ENCODE measurements around the gene USP2.

Gene USP2

DNA sequence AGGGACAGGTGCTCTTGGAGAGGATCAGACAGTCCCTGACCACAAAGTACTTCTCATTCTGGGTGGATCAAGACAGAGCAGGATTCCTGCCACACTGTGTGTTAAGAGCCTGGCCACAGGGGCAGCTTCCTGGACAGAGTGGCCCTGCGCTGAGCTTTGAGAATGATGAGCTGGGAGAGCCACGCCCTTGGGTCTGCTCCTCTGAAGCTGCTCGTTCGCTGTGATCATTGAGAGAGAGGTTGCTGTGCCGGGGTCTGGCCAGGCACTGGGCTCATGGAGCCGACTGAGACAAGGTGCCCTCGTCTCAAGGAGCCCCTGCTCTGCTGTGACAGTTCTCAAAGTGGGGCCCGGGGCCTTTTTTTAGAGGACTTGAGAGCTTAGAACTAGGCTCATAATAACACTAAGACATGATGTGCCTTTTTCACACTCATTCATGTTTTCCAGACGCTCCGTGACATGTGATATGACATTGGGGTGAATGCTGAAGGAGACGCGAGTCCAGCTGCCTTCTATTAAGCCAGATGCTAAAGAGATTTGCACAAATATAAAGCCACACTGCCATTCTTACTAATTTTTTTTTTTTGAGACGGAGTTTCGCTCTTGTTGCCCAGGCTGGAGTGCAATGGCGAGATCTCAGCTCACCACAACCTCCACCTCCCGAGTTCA lies 33.4 kb downstream of the USP2 start:
- TF ChIP-seq POLR2A (IDR thresholded peaks at IDR 0.05; ENCODE audit: low read depth, low read length) = no peak
- TF ChIP-seq TAF1 (IDR thresholded peaks at IDR 0.05; ENCODE audit: low read depth, low read length) = no peak
- no peak for TF ChIP-seq POLR2AphosphoS5 (IDR thresholded peaks at IDR 0.05; ENCODE audit: low read depth, low read length)
- no peak for TF ChIP-seq PAX5 (IDR thresholded peaks at IDR 0.05; ENCODE audit: insufficient read depth, low read length, severe bottlenecking)
- TF ChIP-seq SPI1 (IDR thresholded peaks at IDR 0.05; ENCODE audit: low read depth, low read length) = no peak
- no peak for TF ChIP-seq POU2F2 (IDR thresholded peaks at IDR 0.05; ENCODE audit: low read depth, low read length)
- no peak for FAIRE-seq
- no peak for DNase-seq (ENCODE audit: insufficient read length, low spot score)

DNA sequence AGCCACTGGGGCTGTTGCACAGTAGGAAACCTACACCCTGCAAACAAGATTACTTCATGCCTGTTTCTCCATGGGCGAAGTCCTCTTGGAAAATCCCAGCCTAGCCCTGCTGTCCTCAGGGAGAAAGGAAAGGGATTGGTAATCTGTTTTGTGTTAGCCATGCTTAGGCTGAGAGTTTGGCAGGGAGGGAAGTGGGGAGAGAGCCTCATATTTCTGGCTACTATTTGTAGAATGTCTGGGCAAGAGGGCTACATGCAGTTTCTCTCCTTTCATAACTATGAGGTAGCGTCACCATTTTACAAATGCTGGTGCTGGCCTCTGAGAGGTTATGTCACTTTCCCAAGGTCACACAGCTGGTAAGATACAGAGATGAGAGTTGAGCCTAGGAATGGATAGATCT lies 34.2 kb downstream of the USP2 start:
- FAIRE-seq = no peak
- no peak for DNase-seq (ENCODE audit: insufficient read length, low spot score)
- no peak for TF ChIP-seq POLR2AphosphoS5 (IDR thresholded peaks at IDR 0.05; ENCODE audit: low read depth, low read length)
- TF ChIP-seq SPI1 (IDR thresholded peaks at IDR 0.05; ENCODE audit: low read depth, low read length) = no peak
- no peak for TF ChIP-seq POU2F2 (IDR thresholded peaks at IDR 0.05; ENCODE audit: low read depth, low read length)
- no peak for TF ChIP-seq POLR2A (IDR thresholded peaks at IDR 0.05; ENCODE audit: low read depth, low read length)
- no peak for TF ChIP-seq PAX5 (IDR thresholded peaks at IDR 0.05; ENCODE audit: insufficient read depth, low read length, severe bottlenecking)
- TF ChIP-seq TAF1 (IDR thresholded peaks at IDR 0.05; ENCODE audit: low read depth, low read length) = no peak

DNA sequence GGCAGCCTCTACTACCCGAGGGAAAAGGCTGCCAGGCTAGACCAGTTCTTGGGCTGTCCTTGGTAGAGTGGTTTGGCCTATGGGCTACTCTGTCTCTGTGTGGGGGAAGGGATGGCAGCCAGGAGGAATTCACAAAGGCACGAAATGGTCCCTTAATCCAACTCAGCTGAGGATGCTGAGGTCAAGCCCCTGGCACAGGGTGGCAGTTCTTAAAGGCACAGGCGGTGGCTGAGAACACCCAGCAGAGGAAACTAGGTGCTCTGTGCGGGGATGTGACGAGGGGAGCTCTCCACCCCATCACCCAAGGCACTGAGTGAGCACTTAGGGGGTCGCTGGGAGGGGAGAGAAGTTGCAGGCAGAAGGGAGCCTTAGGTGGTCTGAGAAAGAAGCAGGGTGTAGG lies 34.9 kb downstream of the USP2 start, which contains the start of gene MFRP:
Gene MFRP (minus strand): TSS at position 101 of the 400 bp plus-strand sequence. CDS start 192 bp downstream, outside the sequence.
- TF ChIP-seq SPI1 (IDR thresholded peaks at IDR 0.05; ENCODE audit: low read depth, low read length) = no peak
- no peak for TF ChIP-seq POU2F2 (IDR thresholded peaks at IDR 0.05; ENCODE audit: low read depth, low read length)
- TF ChIP-seq POLR2A (IDR thresholded peaks at IDR 0.05; ENCODE audit: low read depth, low read length) = no peak
- no peak for TF ChIP-seq POLR2AphosphoS5 (IDR thresholded peaks at IDR 0.05; ENCODE audit: low read depth, low read length)
- TF ChIP-seq PAX5 (IDR thresholded peaks at IDR 0.05; ENCODE audit: insufficient read depth, low read length, severe bottlenecking) = no peak
- TF ChIP-seq TAF1 (IDR thresholded peaks at IDR 0.05; ENCODE audit: low read depth, low read length) = no peak
- DNase-seq (ENCODE audit: insufficient read length, low spot score) (no peak), FAIRE-seq (no peak)

DNA sequence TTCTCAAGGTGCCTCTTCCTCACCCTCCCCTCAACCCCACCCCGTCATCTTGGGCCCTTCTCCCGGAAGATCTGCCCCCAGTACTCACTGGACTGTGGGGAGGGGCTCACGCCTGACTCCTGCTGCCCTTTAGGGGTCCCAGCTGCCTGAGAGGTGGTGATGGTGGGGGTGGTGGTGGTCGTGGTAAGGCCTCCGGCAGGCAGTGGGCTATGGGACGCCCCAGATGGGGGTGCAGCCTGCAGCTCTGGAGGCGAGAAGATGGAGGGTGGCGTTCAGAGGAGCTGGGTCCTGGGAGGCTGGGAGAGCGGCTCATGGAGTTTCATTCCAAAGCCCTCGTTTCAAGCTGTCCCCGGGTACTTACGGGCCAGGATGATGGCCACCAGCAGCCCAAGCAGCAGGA lies 35.8 kb downstream of the USP2 start:
- no peak for FAIRE-seq
- no peak for TF ChIP-seq SPI1 (IDR thresholded peaks at IDR 0.05; ENCODE audit: low read depth, low read length)
- no peak for TF ChIP-seq POLR2A (IDR thresholded peaks at IDR 0.05; ENCODE audit: low read depth, low read length)
- TF ChIP-seq TAF1 (IDR thresholded peaks at IDR 0.05; ENCODE audit: low read depth, low read length) = no peak
- TF ChIP-seq PAX5 (IDR thresholded peaks at IDR 0.05; ENCODE audit: insufficient read depth, low read length, severe bottlenecking) = no peak
- TF ChIP-seq POU2F2 (IDR thresholded peaks at IDR 0.05; ENCODE audit: low read depth, low read length) = no peak
- no peak for TF ChIP-seq POLR2AphosphoS5 (IDR thresholded peaks at IDR 0.05; ENCODE audit: low read depth, low read length)
- DNase-seq (ENCODE audit: insufficient read length, low spot score) = no peak

DNA sequence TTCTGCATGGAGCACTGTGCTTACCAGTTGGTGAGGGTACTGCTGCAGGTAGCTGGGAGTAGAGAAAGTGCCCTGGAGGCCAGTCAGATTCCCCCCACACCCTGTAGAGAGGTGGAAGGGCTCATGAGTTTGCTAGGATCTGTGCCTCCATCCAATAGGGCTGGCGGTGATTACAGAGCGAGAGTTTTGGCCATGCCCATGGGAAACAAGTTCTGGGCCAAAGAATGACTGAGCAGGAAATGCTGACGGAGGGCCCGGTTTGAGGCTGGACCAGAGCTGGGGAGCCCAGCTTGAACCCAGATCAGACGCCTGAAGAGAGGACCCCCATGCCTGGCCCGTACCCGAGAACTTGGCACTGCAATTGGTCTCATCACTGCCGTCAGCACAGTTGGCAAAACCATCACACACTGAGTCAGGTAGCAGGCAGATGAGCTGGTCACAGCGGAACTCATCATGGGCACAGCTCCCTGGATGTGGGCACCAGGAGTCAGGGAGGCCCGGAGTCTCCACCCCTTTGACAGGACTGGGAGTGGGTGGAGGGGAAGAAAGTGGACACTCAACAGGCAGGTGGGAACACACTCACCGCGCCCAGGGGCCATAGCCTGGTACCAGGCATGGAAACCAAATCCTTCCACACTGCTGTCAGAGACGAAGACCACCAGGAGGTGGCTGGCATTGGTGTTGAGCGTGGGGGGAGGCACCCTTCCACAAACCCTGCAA lies 37.0 kb downstream of the USP2 start:
- FAIRE-seq = no peak
- no peak for DNase-seq (ENCODE audit: insufficient read length, low spot score)
- no peak for TF ChIP-seq POU2F2 (IDR thresholded peaks at IDR 0.05; ENCODE audit: low read depth, low read length)
- no peak for TF ChIP-seq POLR2A (IDR thresholded peaks at IDR 0.05; ENCODE audit: low read depth, low read length)
- no peak for TF ChIP-seq TAF1 (IDR thresholded peaks at IDR 0.05; ENCODE audit: low read depth, low read length)
- TF ChIP-seq POLR2AphosphoS5 (IDR thresholded peaks at IDR 0.05; ENCODE audit: low read depth, low read length) = no peak

DNA sequence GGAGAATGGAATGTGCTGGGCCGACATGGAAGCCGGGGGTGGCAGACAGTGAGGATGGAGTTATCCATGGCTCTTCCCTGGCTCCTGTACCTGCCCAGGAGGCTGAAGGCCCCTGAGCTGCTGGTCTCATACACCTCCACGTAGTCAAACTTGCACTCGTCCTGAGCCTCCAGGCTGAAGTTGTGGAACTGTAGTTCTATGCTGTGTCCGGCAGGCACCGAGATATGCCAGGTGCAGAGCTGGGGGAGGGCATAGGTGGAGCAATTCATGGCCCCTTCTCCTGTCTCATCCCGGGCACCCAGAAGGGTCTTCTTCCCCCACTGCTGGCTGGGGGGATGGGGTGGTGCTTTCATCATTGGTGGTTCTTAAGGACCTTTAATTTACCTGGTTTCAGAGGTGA lies 37.8 kb downstream of the USP2 start:
- FAIRE-seq = no peak

DNA sequence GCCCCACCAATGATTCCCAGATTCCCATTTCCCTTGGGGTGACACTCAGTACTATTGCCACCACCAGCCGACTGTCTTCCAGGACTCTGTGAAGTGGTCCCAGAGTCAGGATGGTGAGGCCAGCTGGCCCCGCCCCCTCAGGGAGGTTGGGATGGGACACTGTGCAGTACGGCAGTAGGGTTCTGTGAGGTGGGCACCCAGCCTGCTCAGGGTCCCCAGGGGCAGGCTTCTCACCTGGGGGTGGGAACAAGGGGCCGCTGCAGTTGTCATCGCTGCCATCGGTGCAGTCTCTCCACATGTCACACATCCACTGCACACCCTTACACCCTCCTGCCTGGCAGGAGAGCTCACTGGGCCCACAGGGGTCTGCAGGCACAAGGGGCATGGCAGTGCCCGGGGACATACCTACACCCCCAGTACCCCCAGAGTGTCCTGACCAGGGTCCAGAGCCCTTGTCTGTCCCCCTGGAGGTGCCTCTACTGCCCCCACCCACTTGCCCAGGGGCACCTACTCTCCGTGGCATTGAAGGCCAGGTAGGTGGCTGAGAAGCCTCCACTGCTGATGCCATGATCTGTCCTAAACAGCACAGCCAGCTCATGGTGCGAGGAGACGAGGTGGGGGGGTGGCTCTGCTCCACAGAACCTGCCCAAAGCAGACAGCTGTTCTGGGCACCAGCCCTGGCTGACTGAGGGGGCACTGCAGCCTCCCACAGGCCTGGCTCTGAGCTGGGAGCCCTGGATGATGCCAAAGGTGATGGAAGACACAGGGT lies 38.9 kb downstream of the USP2 start:
- DNase-seq (ENCODE audit: insufficient read length, low spot score) = no peak
- TF ChIP-seq TAF1 (IDR thresholded peaks at IDR 0.05; ENCODE audit: low read depth, low read length) = no peak
- no peak for TF ChIP-seq POU2F2 (IDR thresholded peaks at IDR 0.05; ENCODE audit: low read depth, low read length)
- TF ChIP-seq SPI1 (IDR thresholded peaks at IDR 0.05; ENCODE audit: low read depth, low read length) = no peak
- no peak for TF ChIP-seq POLR2AphosphoS5 (IDR thresholded peaks at IDR 0.05; ENCODE audit: low read depth, low read length)
- no peak for TF ChIP-seq PAX5 (IDR thresholded peaks at IDR 0.05; ENCODE audit: insufficient read depth, low read length, severe bottlenecking)
- TF ChIP-seq POLR2A (IDR thresholded peaks at IDR 0.05; ENCODE audit: low read depth, low read length) = no peak
- FAIRE-seq = no peak

More for the DNA sequence above, 37.8 kb downstream of the USP2 start:
- DNase-seq (ENCODE audit: insufficient read length, low spot score) = no peak
- no peak for TF ChIP-seq PAX5 (IDR thresholded peaks at IDR 0.05; ENCODE audit: insufficient read depth, low read length, severe bottlenecking)
- no peak for TF ChIP-seq TAF1 (IDR thresholded peaks at IDR 0.05; ENCODE audit: low read depth, low read length)
- no peak for TF ChIP-seq POLR2A (IDR thresholded peaks at IDR 0.05; ENCODE audit: low read depth, low read length)
- no peak for TF ChIP-seq POLR2AphosphoS5 (IDR thresholded peaks at IDR 0.05; ENCODE audit: low read depth, low read length)
- TF ChIP-seq POU2F2 (IDR thresholded peaks at IDR 0.05; ENCODE audit: low read depth, low read length) = no peak
- TF ChIP-seq SPI1 (IDR thresholded peaks at IDR 0.05; ENCODE audit: low read depth, low read length) = no peak

DNA sequence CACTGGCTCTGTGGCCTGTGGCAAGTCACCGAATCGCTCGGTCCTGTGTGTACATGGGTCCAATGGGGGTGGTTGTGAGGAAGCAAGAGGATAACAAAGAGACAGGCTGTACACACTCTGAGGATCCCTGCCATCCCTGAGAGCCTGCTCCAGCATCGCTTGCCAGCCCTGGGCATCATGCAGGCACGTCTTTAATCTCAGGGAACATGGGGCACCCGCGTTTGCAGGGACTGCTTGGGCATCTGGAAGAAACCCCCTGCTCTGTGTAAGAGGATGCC lies 39.5 kb downstream of the USP2 start:
- FAIRE-seq (no peak), DNase-seq (ENCODE audit: insufficient read length, low spot score) (no peak)
- TF ChIP-seq TAF1 (IDR thresholded peaks at IDR 0.05; ENCODE audit: low read depth, low read length) = no peak
- no peak for TF ChIP-seq SPI1 (IDR thresholded peaks at IDR 0.05; ENCODE audit: low read depth, low read length)
- no peak for TF ChIP-seq POLR2A (IDR thresholded peaks at IDR 0.05; ENCODE audit: low read depth, low read length)
- TF ChIP-seq POLR2AphosphoS5 (IDR thresholded peaks at IDR 0.05; ENCODE audit: low read depth, low read length) = no peak
- no peak for TF ChIP-seq PAX5 (IDR thresholded peaks at IDR 0.05; ENCODE audit: insufficient read depth, low read length, severe bottlenecking)
- TF ChIP-seq POU2F2 (IDR thresholded peaks at IDR 0.05; ENCODE audit: low read depth, low read length) = no peak

Measured in GM12891 (cell line).